DND-41 (cell line): ENCODE results near the gene SLAIN2.

Experiments
- EZH2 ChIP-seq: IDR thresholded peaks from 3 replicates; pipeline ENCODE4 v1.6.1; 2012; ENCODE audit warnings: borderline replicate concordance, low read depth, mild to moderate bottlenecking, moderate library complexity, low read length, inconsistent platforms; ENCODE audit not compliant: severe bottlenecking
- TF ChIP-seq, protein P1 (sequence below): IDR thresholded peaks from 2 replicates; pipeline ENCODE4 v1.5.1; 2012; ENCODE audit warnings: borderline replicate concordance, low read length, moderate library complexity, mild to moderate bottlenecking; ENCODE audit not compliant: poor library complexity, severe bottlenecking; ENCODE audit errors: extremely low read depth

DNA sequence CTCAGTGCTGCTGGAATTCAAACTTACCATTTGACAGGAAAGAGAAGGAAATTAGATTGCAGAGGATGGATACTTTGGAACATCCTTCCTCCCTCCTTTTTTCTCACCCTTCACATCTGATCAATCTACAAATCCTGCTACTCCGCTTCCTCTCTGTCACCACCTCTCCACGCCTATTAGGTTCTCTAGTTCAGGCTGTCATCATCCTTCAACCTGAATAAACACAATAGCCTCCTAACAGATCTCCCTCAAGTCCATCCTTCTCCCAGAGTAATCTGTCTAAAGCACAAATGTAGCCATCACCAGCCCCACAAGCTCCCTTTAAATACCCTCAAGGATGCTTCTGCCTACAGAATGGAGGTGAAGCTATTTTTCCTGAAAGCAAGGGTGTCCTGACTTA, 20.0 kb upstream of the SLAIN2 start:
- TF ChIP-seq, protein P1, sequence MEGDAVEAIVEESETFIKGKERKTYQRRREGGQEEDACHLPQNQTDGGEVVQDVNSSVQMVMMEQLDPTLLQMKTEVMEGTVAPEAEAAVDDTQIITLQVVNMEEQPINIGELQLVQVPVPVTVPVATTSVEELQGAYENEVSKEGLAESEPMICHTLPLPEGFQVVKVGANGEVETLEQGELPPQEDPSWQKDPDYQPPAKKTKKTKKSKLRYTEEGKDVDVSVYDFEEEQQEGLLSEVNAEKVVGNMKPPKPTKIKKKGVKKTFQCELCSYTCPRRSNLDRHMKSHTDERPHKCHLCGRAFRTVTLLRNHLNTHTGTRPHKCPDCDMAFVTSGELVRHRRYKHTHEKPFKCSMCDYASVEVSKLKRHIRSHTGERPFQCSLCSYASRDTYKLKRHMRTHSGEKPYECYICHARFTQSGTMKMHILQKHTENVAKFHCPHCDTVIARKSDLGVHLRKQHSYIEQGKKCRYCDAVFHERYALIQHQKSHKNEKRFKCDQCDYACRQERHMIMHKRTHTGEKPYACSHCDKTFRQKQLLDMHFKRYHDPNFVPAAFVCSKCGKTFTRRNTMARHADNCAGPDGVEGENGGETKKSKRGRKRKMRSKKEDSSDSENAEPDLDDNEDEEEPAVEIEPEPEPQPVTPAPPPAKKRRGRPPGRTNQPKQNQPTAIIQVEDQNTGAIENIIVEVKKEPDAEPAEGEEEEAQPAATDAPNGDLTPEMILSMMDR = no peak
- TF ChIP-seq EZH2 = no peak
